Measurements from ENCODE around the gene GALE. TPM values are rescaled to one million over a fixed set of nuclear protein-coding genes. Genes with fewer than 3 reads are reported as not detected.
A peak's percentile ranks its signal among the peaks of the same experiment; 100 is the strongest.
"Not testable (repeated sequence)": the region's sequence is repeated elsewhere in the genome, so short reads cannot be mapped to it uniquely, and the experiment has no call there.

GALE gene
- total RNA-seq, 2 experiments from 2014 or later = 48.6 to 51.8 TPM

- Mint-ChIP-seq H3K4me3 (peak overlapping the region; percentile 98), H3K27ac (peak overlapping the region; percentile 83), H3K36me3 (peaks cover 6% of the 10 kb centered on the region), H3K27me3 (no peaks in the 10 kb centered on the region), H3K9me3 (no peaks in the 10 kb centered on the region), H3K4me1 (peaks cover 16% of the 10 kb centered on the region)
- peak; percentile 47 for DNase-seq
Observed at GRCh38 chr1:23799570-23800399, 769 bp downstream of the GALE start.

- Mint-ChIP-seq H3K9me3 (no peaks in the 10 kb centered on the region), H3K4me3 (peak overlapping the region; percentile 98), H3K36me3 (peaks cover 6% of the 10 kb centered on the region), H3K27ac (peak overlapping the region; percentile 83), H3K4me1 (peaks cover 16% of the 10 kb centered on the region), H3K27me3 (no peaks in the 10 kb centered on the region)
- DNase-seq = no peak
Observed at GRCh38 chr1:23799255-23799569, 1.3 kb downstream of the GALE start.

GRCh38 chr1:23798662-23799142, 1.9 kb downstream of the GALE start:
- Mint-ChIP-seq H3K4me1 (peaks cover 16% of the 10 kb centered on the region), H3K36me3 (peaks cover 6% of the 10 kb centered on the region), H3K27me3 (no peaks in the 10 kb centered on the region), H3K9me3 (no peaks in the 10 kb centered on the region), H3K27ac (peak overlapping the region; percentile 83), H3K4me3 (peak overlapping the region; percentile 98)
- no peak for DNase-seq

GRCh38 chr1:23797478-23798448, 2.8 kb downstream of the GALE start:
- H3K27me3 Mint-ChIP-seq = no peaks in the 10 kb centered on the region
- no peaks in the 10 kb centered on the region for H3K9me3 Mint-ChIP-seq
- peaks cover 20% of the 10 kb centered on the region for H3K4me1 Mint-ChIP-seq
- no peak overlapping the region for H3K27ac Mint-ChIP-seq
- no peak for DNase-seq
- H3K36me3 Mint-ChIP-seq = peaks cover 6% of the 10 kb centered on the region
- no peak overlapping the region for H3K4me3 Mint-ChIP-seq

GRCh38 chr1:23796466-23797271, 3.9 kb downstream of the GALE start:
- Mint-ChIP-seq H3K4me3 (no peak overlapping the region), H3K27ac (no peak overlapping the region)

GRCh38 chr1:23795676-23796465, 4.7 kb downstream of the GALE start:
- H3K27me3 Mint-ChIP-seq = no peaks in the 10 kb centered on the region
- peaks cover 6% of the 10 kb centered on the region for H3K36me3 Mint-ChIP-seq
- H3K4me1 Mint-ChIP-seq = peaks cover 18% of the 10 kb centered on the region
- no peak overlapping the region for H3K4me3 Mint-ChIP-seq
- peak overlapping the region; percentile 61 for H3K27ac Mint-ChIP-seq
- no peaks in the 10 kb centered on the region for H3K9me3 Mint-ChIP-seq
- no peak for DNase-seq

More at GRCh38 chr1:23796466-23797271, 3.9 kb downstream of the GALE start:
- no peaks in the 10 kb centered on the region for H3K9me3 Mint-ChIP-seq
- no peaks in the 10 kb centered on the region for H3K27me3 Mint-ChIP-seq
- DNase-seq = no peak
- H3K36me3 Mint-ChIP-seq = peaks cover 6% of the 10 kb centered on the region
- peaks cover 19% of the 10 kb centered on the region for H3K4me1 Mint-ChIP-seq

GRCh38 chr1:23794732-23795182, 5.8 kb downstream of the GALE start:
- H3K27ac Mint-ChIP-seq = not testable (repeated sequence)

GRCh38 chr1:23793861-23794731, 6.5 kb downstream of the GALE start:
- Mint-ChIP-seq H3K4me1 (peaks cover 24% of the 10 kb centered on the region), H3K27ac (no peak overlapping the region), H3K9me3 (no peaks in the 10 kb centered on the region), H3K27me3 (no peaks in the 10 kb centered on the region), H3K36me3 (peaks cover 6% of the 10 kb centered on the region), H3K4me3 (no peak overlapping the region)
- no peak for DNase-seq

More at GRCh38 chr1:23794732-23795182, 5.8 kb downstream of the GALE start:
- H3K27me3 Mint-ChIP-seq, H3K9me3 Mint-ChIP-seq, H3K4me3 Mint-ChIP-seq, DNase-seq, H3K36me3 Mint-ChIP-seq: not testable (repeated sequence)
- H3K4me1 Mint-ChIP-seq = peaks cover 27% of the 10 kb centered on the region

- no peaks in the 10 kb centered on the region for H3K9me3 Mint-ChIP-seq
- no peaks in the 10 kb centered on the region for H3K27me3 Mint-ChIP-seq
- H3K4me3 Mint-ChIP-seq = peak overlapping the region; percentile 34
- peak overlapping the region; percentile 42 for H3K27ac Mint-ChIP-seq
- peaks cover 20% of the 10 kb centered on the region for H3K4me1 Mint-ChIP-seq
- DNase-seq = peak; percentile 65
- H3K36me3 Mint-ChIP-seq = peaks cover 6% of the 10 kb centered on the region
Observed at GRCh38 chr1:23793018-23793781, 7.4 kb downstream of the GALE start.

GRCh38 chr1:23792151-23792945, 8.2 kb downstream of the GALE start:
- peaks cover 20% of the 10 kb centered on the region for H3K4me1 Mint-ChIP-seq
- peak overlapping the region; percentile 94 for H3K4me3 Mint-ChIP-seq
- no peaks in the 10 kb centered on the region for H3K27me3 Mint-ChIP-seq
- H3K9me3 Mint-ChIP-seq = no peaks in the 10 kb centered on the region
- H3K27ac Mint-ChIP-seq = peak overlapping the region; percentile 94
- no peak for DNase-seq
- peaks cover 10% of the 10 kb centered on the region for H3K36me3 Mint-ChIP-seq

- H3K36me3 Mint-ChIP-seq = peaks cover 14% of the 10 kb centered on the region
- no peaks in the 10 kb centered on the region for H3K9me3 Mint-ChIP-seq
Observed at GRCh38 chr1:23791516-23792047, 9.0 kb downstream of the GALE start.

More at GRCh38 chr1:23791516-23792047, 9.0 kb downstream of the GALE start:
- H3K27ac Mint-ChIP-seq = peak overlapping the region; percentile 94
- H3K4me1 Mint-ChIP-seq = peaks cover 20% of the 10 kb centered on the region
- DNase-seq = peak; percentile 40
- no peaks in the 10 kb centered on the region for H3K27me3 Mint-ChIP-seq
- H3K4me3 Mint-ChIP-seq = peak overlapping the region; percentile 94

Measured in activated naive CD8-positive, alpha-beta T cell treated with anti-CD3 and anti-CD28 coated beads for 36 hours (primary cell).